GM19239 (cell line): Measurements from ENCODE around the gene SLC2A9.
"Not testable (repeated sequence)": the region's sequence is repeated elsewhere in the genome, so short reads cannot be mapped to it uniquely, and the experiment has no call there.

ENCODE experiments used
- DNase-seq: peaks from one replicate; pipeline ENCODE4 v3.0.0; 2011; ENCODE audit warnings: low spot score; ENCODE audit not compliant: insufficient read length
- FAIRE-seq: peaks from 2 replicates; lab custom pipeline; 2011; peaks lifted over from hg19 to GRCh38; lab: Jason Lieb, UNC

The SLC2A9 gene

GRCh38 chr4:9785891-9786290 lies 235.4 kb downstream of the SLC2A9 start:
- DNase-seq, FAIRE-seq: not testable (repeated sequence)

- no peak for DNase-seq
- no peak for FAIRE-seq
Measured at GRCh38 chr4:9782136-9782436, 239.2 kb downstream of the SLC2A9 start.

GRCh38 chr4:9781343-9782135 lies 239.8 kb downstream of the SLC2A9 start, which contains the start of gene DRD5:
TSS of gene DRD5 (plus strand) at chr4:9781634. CDS start at chr4:9782030, 396 bp downstream.
- DNase-seq (no peak), FAIRE-seq (no peak)
